Psoas muscle (tissue), 8 donors: ENCODE measurements around the gene SDCCAG8. TPM values are rescaled to one million over a fixed set of nuclear protein-coding genes. Genes with fewer than 3 reads are reported as not detected.

Experiments
- ATAC-seq, 4 donors: fragments of 200-7000 bp; cut with Tn5 transposase; one replicate each; pipeline ENCODE4 v1.9.1; 2020; ENCODE audit warnings: moderate library complexity in 3 of 4, mild to moderate bottlenecking in 2 of 4
- DNase-seq, 2 donors: peaks; one replicate each; pipeline ENCODE4 v3.0.0-alpha.2; 2020
- H3K27ac ChIP-seq: fragments of 200-600 bp; one replicate; pipeline ENCODE4 v1.8.0; 2022
- H3K27me3 ChIP-seq, 3 donors: fragments of 200-600 bp in 1 of 3; one replicate each; pipeline versions ENCODE4 v1.6.1 to v1.8.0; 2013 to 2022; ENCODE audit warnings: low read length in 2 of 3, mild to moderate bottlenecking in 2 of 3, moderate library complexity in 1 of 3; ENCODE audit not compliant: insufficient read depth in 3 of 3
- H3K36me3 ChIP-seq, 2 donors: fragments of 200-600 bp in 1 of 2; one replicate each; pipeline versions ENCODE4 v1.6.1 to v1.8.0; 2013 to 2022; ENCODE audit warnings: low read depth in 1 of 2, mild to moderate bottlenecking in 1 of 2, moderate library complexity in 1 of 2; ENCODE audit not compliant: insufficient read depth in 1 of 2
- H3K4me1 ChIP-seq: fragments of 200-600 bp; one replicate; pipeline ENCODE4 v1.8.0; 2022
- H3K4me3 ChIP-seq: fragments of 200-600 bp; one replicate; pipeline ENCODE4 v1.8.0; 2022; ENCODE audit warnings: mild to moderate bottlenecking
- H3K9me3 ChIP-seq: fragments of 200-600 bp; one replicate; pipeline ENCODE4 v1.8.0; 2022
- WGBS, 3 donors: extraction: QIAGEN DNeasy Blood & Tissue Kit; methylation state at CpG; one replicate each; pipeline versions ENCODE4 v1.1.6 to v1.1.7; 2013; 5-methylcytosine and 5-hydroxymethylcytosine counted together
- intact Hi-C, 2 donors: fragments of 100-400 bp; cut with DNase I; formaldehyde crosslinking; loops; one replicate each; pipeline versions ENCODE4 v1.11.0 to v1.14.2; 2022
- polyA plus RNA-seq, 3 donors: library from polyadenylated mRNA; stranded (reverse); fragments of 200-250 nt; gene quantifications; one replicate each; pipeline ENCODE4 v1.2.3, GENCODE V29; 2013
- total RNA-seq, 4 donors: library from RNA; stranded (reverse); fragmentation: NEBNext Ultra II Directional in 2 of 4; extraction: Animal tissue kit (Norgen Biotek cat#: 25700) in 2 of 4; gene quantifications; one replicate each; pipeline versions ENCODE4 v1.2.1 to v1.2.4, GENCODE V29; 2021 to 2023
- TF ChIP-seq, protein P1 (sequence below): fragments of 200-600 bp; IDR thresholded peaks from one replicate; pipeline ENCODE4 v1.8.0; 2022; ENCODE audit warnings: antibody characterized with exemption
- donor health status: healthy with polysubstance abuse.
- donor health status: DM: no; HTN: no; CAD: no; lungs with moderate emphysema.
- donor health status: Bipolar disorder and iron deficiency.
- donor health status: healthy.
- donor health status: DM: yes; HTN: yes; CAD: no.
- donor health status: DM: no; HTN: no; CAD: no.
- donor health status: DM: no; HTN: no; CAD: no.
- donor health status: DM: yes; HTN: yes; CAD: no.

The SDCCAG8 gene
- total and polyA plus RNA-seq, 7 donors, result 6.4 to 27.6 (median 20.9) TPM

DNA sequence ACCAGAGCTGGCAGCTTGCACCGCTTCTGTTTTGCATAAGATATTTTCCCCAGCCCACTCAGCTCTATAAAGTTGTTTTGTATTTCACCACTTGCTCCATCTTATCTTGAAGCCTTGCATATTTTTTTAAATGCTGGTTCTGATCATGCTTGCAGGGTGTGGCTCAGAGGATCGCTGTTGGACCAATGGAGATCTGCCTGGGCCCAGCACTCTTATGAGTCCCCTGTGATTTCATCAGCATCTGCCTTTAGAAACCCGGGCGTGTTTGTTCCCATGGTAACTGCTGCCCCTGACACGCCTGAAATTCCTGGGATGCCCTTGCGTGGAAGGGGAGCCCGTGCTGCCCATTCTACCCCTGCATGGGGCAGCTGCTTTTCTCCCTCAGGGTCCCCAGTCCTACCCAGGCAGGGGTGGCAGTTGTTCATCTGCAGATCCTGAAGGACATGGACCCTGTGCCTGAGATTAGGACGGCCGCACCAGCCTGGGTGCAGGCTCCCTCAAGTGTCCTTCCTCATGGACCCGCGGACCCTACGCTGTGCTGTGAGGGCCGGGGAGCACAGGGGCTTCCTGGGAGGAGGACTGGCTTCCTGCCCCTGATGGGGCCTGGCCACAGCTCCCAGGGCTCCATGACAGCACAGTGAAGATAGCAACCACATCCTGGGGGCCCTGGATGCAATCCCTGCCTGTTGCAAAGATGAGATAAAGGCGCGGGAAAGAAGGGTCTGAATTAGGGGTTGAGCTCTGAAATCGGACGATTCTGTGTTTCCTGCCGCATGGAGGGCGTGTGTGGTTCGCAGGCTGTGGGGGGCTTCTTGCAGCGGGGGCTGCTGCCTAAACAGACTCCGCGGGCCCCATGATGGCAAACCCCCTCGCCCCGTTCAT, 226.5 kb downstream of the SDCCAG8 start:
- WGBS, 3 donors, result 34 to 41% (median 38%) methylated on average over 25 of the region's 25 CpGs
- Histone ChIP-seq H3K36me3 (no peaks in the 10 kb centered on the region), H3K4me1 (peaks cover 5% of the 10 kb centered on the region), H3K9me3 (no peaks in the 10 kb centered on the region), H3K27me3 (no peaks in the 10 kb centered on the region), H3K27ac (no peak overlapping the region), H3K4me3 (peak overlapping the region; percentile 51)
- DNase-seq, result no peak
- intact Hi-C loops, result loop anchor here in 1 of 2 donors (10.0 kb wide), 1 partner anchor 262 kb away; no protein-coding TSS in a partner anchor
- TF ChIP-seq, protein P1, sequence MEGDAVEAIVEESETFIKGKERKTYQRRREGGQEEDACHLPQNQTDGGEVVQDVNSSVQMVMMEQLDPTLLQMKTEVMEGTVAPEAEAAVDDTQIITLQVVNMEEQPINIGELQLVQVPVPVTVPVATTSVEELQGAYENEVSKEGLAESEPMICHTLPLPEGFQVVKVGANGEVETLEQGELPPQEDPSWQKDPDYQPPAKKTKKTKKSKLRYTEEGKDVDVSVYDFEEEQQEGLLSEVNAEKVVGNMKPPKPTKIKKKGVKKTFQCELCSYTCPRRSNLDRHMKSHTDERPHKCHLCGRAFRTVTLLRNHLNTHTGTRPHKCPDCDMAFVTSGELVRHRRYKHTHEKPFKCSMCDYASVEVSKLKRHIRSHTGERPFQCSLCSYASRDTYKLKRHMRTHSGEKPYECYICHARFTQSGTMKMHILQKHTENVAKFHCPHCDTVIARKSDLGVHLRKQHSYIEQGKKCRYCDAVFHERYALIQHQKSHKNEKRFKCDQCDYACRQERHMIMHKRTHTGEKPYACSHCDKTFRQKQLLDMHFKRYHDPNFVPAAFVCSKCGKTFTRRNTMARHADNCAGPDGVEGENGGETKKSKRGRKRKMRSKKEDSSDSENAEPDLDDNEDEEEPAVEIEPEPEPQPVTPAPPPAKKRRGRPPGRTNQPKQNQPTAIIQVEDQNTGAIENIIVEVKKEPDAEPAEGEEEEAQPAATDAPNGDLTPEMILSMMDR, result no peak
- ATAC-seq, result peak in 3 of 4 donors; percentile 17 to 63 (median 42)

DNA sequence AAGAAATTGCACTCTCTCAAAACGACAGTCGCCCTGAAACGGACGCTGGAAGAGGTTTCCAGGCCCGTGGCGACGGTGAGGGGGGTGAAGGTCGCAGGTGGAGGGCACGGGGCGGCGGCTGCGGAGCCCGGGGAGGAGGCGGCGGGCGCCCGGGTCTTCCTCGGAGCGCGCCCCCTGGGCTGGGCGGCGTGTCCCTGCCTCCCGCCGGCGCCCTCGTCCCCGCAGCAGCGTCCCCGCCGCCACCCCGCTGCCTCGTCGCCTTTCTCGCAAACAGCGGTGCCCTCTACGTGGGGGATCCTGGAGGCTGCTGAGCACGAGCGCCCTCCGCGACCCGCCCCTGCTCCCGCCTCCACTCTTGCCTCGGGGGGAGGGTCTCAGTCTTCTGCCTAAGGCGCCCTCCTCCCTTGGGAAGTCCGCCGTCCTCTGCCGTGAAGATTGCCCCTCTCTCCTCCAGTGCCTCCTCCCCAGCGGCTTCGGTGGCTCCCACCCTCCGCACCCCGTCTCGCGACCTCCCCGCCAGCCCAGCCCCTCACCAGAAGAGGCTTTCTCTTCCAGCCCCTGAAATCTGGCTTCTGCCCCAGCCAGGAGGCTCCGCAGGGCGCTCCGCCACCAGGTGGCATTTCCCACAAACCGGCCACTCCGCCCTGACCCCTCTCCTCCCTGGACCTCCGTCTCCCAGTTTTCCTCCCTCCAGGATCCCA, 227.4 kb downstream of the SDCCAG8 start:
- ATAC-seq (peak in 1 of 4 donors; percentile 40), DNase-seq (no peak)
- H3K27ac ChIP-seq, result no peak overlapping the region
- H3K4me3 ChIP-seq, result peak overlapping the region; percentile 51
- peaks cover 5% of the 10 kb centered on the region for H3K4me1 ChIP-seq
- H3K9me3 ChIP-seq, result no peaks in the 10 kb centered on the region
- no peaks in the 10 kb centered on the region for H3K27me3 ChIP-seq
- TF ChIP-seq, protein P1, result no peak
- no peaks in the 10 kb centered on the region for H3K36me3 ChIP-seq
- intact Hi-C loops, result loop anchor here in 1 of 2 donors (10.0 kb wide), 1 partner anchor 262 kb away; no protein-coding TSS in a partner anchor
- 27 to 43% (median 31%) methylated on average over 22 to 60 of the region's 60 CpGs for whole genome bisulfite sequencing, 3 donors

- Histone ChIP-seq H3K9me3 (no peaks in the 10 kb centered on the region), H3K4me3 (no peak overlapping the region), H3K27ac (no peak overlapping the region), H3K27me3 (no peaks in the 10 kb centered on the region), H3K4me1 (peaks cover 5% of the 10 kb centered on the region), H3K36me3 (peaks cover 0 to 1% of the 10 kb centered on the region in 2 donors)
- DNase-seq (no peak), ATAC-seq (no peak)
- intact Hi-C loops, result loop anchor here in 1 of 2 donors (10.0 kb wide), 1 partner anchor 261 kb away; no protein-coding TSS in a partner anchor
- TF ChIP-seq, protein P1, result no peak
- WGBS, 3 donors, result 95 to 98% (median 97%) methylated on average over 16 of the region's 16 CpGs
Measured at GRCh38 chr1:243483952-243484351, 228.1 kb downstream of the SDCCAG8 start.

- Histone ChIP-seq H3K4me1 (peaks cover 5% of the 10 kb centered on the region), H3K9me3 (no peaks in the 10 kb centered on the region), H3K36me3 (peaks cover 0 to 13% of the 10 kb centered on the region in 2 donors), H3K4me3 (no peak overlapping the region), H3K27me3 (no peaks in the 10 kb centered on the region), H3K27ac (no peak overlapping the region)
- DNase-seq (no peak), ATAC-seq (no peak)
- 92 to 95% (median 94%) methylated on average over 15 of the region's 15 CpGs for WGBS, 3 donors
- TF ChIP-seq, protein P1, result no peak
- intact Hi-C loops, result loop anchor here in 1 of 2 donors (10.0 kb wide), 1 partner anchor 258 kb away; no protein-coding TSS in a partner anchor
Measured at GRCh38 chr1:243487036-243487648, 231.3 kb downstream of the SDCCAG8 start.
